Gastroesophageal sphincter (tissue), 3 donors: ENCODE measurements around the gene STRN4.

Source experiments
- POLR2A ChIP-seq, 2 donors: fragments of 450-650 bp; IDR thresholded peaks; one replicate each; pipeline ENCODE4 v1.6.1; 2017; ENCODE audit warnings: antibody characterized with exemption in 2 of 2, mild to moderate bottlenecking in 2 of 2, moderate library complexity in 1 of 2
- TF ChIP-seq, protein P1 (sequence below), 4 experiments: fragments of 200-600 bp in 2 of 4; fragments of 450-650 bp in 2 of 4; sonication (generic) in 1 of 4; IDR thresholded peaks; one replicate each; pipeline ENCODE4 v1.5.1; 2017 to 2019; ENCODE audit warnings: antibody characterized with exemption in 4 of 4, mild to moderate bottlenecking in 2 of 4, moderate library complexity in 2 of 4

DNA sequence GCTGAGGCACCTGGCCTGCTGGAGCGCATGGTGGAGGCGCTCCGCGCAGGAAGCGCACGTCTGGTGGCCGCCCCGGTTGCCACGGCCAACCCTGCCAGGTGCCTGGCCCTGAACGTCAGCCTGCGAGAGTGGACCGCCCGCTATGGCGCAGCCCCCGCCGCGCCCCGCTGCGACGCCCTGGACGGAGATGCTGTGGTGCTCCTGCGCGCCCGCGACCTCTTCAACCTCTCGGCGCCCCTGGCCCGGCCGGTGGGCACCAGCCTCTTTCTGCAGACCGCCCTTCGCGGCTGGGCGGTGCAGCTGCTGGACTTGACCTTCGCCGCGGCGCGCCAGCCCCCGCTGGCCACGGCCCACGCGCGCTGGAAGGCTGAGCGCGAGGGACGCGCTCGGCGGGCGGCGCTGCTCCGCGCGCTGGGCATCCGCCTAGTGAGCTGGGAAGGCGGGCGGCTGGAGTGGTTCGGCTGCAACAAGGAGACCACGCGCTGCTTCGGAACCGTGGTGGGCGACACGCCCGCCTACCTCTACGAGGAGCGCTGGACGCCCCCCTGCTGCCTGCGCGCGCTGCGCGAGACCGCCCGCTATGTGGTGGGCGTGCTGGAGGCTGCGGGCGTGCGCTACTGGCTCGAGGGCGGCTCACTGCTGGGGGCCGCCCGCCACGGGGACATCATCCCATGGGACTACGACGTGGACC is 9.7 kb upstream of the STRN4 start:
- TF ChIP-seq, protein P1, sequence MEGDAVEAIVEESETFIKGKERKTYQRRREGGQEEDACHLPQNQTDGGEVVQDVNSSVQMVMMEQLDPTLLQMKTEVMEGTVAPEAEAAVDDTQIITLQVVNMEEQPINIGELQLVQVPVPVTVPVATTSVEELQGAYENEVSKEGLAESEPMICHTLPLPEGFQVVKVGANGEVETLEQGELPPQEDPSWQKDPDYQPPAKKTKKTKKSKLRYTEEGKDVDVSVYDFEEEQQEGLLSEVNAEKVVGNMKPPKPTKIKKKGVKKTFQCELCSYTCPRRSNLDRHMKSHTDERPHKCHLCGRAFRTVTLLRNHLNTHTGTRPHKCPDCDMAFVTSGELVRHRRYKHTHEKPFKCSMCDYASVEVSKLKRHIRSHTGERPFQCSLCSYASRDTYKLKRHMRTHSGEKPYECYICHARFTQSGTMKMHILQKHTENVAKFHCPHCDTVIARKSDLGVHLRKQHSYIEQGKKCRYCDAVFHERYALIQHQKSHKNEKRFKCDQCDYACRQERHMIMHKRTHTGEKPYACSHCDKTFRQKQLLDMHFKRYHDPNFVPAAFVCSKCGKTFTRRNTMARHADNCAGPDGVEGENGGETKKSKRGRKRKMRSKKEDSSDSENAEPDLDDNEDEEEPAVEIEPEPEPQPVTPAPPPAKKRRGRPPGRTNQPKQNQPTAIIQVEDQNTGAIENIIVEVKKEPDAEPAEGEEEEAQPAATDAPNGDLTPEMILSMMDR (IDR thresholded peaks at IDR 0.05) = no peak
- TF ChIP-seq POLR2A (IDR thresholded peaks at IDR 0.05) = no peak
